Measurements from ENCODE around the gene CFAP46. TPM values are rescaled to one million over a fixed set of nuclear protein-coding genes. Genes with fewer than 3 reads are reported as not detected.

CFAP46 gene
- total RNA-seq, 1 donor from 2014 or later: 10.9 TPM

DNA sequence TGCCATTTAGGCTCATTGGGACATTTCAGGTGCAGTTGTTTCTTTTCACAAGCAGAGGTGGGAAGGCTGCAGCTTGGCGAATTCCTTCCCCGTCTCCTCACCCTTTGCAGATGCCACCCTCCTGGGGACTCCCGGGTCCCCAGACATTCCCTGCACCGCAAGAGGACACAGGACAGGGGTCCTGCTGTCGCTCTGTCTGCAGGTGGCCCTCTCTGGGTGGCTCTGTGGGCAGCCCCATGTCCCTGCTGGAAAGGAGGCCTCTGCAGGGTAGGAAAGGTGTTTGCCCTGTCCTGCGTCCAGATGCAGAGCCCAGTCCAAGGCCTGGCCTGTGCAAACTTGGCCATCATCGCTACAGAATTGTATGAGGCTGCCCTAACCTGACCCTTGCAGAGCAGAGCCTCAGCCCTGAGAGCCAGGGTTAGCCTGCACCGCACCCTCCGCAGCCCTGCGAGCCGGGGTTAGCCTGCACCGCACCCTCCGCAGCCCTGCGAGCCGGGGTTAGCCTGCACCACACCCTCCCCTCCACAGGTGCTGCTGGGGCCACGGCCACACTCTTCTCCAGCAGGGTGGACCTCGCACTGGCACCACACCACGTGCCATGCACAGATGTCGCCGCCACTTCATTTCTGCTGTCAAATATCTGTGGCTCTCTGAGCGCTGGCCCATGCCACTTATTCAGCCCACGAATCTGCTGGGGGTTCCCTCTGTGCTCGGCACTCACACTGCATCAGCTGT is 61.0 kb downstream of the CFAP46 start:
- TF ChIP-seq, protein P1, sequence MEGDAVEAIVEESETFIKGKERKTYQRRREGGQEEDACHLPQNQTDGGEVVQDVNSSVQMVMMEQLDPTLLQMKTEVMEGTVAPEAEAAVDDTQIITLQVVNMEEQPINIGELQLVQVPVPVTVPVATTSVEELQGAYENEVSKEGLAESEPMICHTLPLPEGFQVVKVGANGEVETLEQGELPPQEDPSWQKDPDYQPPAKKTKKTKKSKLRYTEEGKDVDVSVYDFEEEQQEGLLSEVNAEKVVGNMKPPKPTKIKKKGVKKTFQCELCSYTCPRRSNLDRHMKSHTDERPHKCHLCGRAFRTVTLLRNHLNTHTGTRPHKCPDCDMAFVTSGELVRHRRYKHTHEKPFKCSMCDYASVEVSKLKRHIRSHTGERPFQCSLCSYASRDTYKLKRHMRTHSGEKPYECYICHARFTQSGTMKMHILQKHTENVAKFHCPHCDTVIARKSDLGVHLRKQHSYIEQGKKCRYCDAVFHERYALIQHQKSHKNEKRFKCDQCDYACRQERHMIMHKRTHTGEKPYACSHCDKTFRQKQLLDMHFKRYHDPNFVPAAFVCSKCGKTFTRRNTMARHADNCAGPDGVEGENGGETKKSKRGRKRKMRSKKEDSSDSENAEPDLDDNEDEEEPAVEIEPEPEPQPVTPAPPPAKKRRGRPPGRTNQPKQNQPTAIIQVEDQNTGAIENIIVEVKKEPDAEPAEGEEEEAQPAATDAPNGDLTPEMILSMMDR (conservative IDR thresholded peaks at IDR 0.05): no peak
- peaks cover 21% of the 10 kb centered on the region for H3K27me3 Mint-ChIP-seq
- no peak overlapping the region for H3K4me3 Mint-ChIP-seq
- peak; percentile 60 for DNase-seq (ENCODE audit: extremely low spot score, unreplicated experiment)
- no peaks in the 10 kb centered on the region for H3K9me3 Mint-ChIP-seq
- H3K36me3 Mint-ChIP-seq: no peaks in the 10 kb centered on the region
- peaks cover 6% of the 10 kb centered on the region for H3K4me1 Mint-ChIP-seq (ENCODE audit: unreplicated experiment)
- H3K27ac Mint-ChIP-seq: no peak overlapping the region

DNA sequence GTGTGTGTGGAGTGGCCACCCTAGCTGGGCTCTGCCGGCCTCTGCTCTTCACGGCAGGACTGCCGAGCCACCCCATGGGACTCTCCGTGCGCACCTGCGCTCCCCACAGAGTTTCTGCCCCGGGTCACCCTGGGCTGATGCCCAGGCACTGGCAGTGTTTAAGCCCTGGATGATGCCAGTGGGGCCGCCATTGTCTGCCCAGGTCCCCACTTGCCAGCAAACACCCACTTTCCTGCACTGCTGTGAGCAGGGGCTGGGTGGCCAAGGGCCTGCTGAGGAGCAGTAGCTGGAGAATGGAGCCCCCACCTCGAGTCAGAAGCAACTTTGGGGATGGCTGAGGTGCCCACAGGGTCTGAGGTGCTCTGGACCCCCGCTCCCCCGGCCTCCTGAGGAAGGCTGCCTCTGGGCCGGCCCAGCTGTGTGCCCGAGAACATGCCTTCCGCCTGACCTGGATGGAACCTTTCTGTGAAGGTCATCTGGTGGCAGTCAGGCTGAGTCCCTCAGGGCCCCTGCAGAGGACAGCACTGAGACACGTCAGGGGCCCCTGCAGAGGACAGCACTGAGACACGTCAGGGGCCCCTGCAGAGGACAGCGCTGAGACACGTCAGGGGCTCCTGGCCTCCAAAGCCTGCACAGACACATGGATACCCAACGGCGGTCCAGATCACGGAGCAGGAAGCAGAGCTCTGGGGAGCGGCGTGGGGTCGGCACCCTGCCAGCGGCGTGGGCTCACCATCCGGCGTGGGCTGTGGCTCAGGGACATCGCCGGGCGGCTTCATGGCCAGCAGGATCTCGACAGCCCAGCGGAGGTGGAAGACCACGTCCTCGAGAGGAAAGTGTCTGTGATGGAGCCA is 62.0 kb downstream of the CFAP46 start:
- DNase-seq (ENCODE audit: extremely low spot score, unreplicated experiment): peak; percentile 68
- Mint-ChIP-seq H3K36me3 (no peaks in the 10 kb centered on the region), H3K4me1 (ENCODE audit: unreplicated experiment) (peaks cover 6% of the 10 kb centered on the region)

DNA sequence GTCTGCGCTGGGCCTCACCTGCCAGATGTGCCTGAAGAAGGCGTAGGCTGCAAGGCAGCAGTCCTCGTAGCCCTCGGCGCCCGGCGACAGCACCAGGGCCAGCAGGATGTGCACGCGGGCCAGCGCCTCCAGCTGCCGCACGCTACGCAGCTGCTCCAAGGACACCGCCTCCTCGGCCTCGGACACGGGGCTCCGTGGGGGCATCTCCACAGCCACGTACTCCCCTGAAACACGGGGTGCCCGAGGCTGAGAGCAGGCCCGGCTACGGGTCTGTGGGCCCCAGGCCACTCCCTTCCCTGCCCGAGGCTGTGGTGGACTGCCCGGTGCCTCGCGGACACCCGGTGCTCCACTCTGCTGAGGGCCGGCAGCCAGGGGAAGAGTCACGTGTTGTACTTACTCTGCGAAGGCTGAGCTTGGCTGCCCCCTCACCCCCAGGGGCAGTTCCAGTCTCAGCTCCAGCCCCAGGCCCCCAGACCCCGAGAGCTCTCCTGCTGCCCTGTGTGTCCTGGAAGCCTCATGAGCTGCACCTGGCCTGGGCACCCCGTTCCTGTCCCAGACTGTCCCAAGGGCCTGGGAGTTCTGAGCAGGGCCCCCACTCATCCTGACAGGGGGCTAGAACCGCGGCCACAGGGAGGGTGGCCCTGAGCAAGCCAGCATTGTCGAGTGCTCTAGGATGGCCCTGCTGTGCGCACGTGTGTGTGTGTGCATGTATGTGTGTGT is 62.8 kb downstream of the CFAP46 start:
- Mint-ChIP-seq H3K36me3 (no peaks in the 10 kb centered on the region), H3K4me1 (ENCODE audit: unreplicated experiment) (peaks cover 6% of the 10 kb centered on the region), H3K9me3 (peaks cover 4% of the 10 kb centered on the region), H3K27me3 (peaks cover 21% of the 10 kb centered on the region), H3K4me3 (no peak overlapping the region), H3K27ac (no peak overlapping the region)
- peak; percentile 69 for DNase-seq (ENCODE audit: extremely low spot score, unreplicated experiment)
- TF ChIP-seq, protein P1 (conservative IDR thresholded peaks at IDR 0.05): no peak

More for the DNA sequence above, 62.0 kb downstream of the CFAP46 start:
- Mint-ChIP-seq H3K4me3 (no peak overlapping the region), H3K27ac (no peak overlapping the region), H3K27me3 (peaks cover 23% of the 10 kb centered on the region), H3K9me3 (peaks cover under 1% of the 10 kb centered on the region)
- TF ChIP-seq, protein P1 (conservative IDR thresholded peaks at IDR 0.05): no peak

DNA sequence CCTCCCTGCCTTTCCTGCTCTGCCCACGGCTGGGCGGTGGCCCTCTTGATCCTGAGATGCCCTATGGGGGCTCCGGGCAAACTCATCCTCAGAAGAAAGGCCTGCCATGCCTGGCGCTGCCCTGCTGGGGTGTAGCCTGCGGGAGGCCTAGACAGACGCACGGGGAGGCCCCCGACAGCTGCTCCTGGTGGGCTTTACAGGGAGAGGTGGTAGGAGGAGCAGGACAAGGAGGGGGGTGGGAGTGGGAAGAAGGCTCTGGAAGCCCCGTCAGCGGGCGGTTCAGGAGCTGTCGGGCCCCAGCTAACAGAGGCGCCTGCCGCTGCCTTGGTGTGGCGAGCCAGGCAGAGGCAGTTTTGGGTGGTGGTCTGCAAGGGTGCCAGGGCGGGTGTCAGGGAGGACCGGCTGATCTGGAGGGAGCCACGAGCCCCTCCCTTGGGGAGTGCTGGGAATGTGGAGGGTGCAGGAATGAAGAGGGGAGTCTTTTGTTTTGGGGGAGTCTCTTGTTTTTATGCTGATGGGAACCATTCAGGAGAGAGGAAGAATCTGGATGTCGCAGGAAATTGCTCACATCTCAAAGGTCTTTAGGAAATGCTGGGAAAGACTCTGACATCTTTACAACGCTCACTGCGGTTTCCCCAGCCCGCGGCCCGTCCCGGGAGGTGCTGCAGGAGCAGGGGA is 63.5 kb downstream of the CFAP46 start:
- no peak overlapping the region for H3K4me3 Mint-ChIP-seq
- H3K4me1 Mint-ChIP-seq (ENCODE audit: unreplicated experiment): peaks cover 6% of the 10 kb centered on the region
- TF ChIP-seq, protein P1 (conservative IDR thresholded peaks at IDR 0.05): no peak
- H3K27me3 Mint-ChIP-seq: peaks cover 21% of the 10 kb centered on the region
- H3K36me3 Mint-ChIP-seq: no peaks in the 10 kb centered on the region
- peaks cover 4% of the 10 kb centered on the region for H3K9me3 Mint-ChIP-seq
- peak; percentile 66 for DNase-seq (ENCODE audit: extremely low spot score, unreplicated experiment)
- H3K27ac Mint-ChIP-seq: no peak overlapping the region

Data from type B pancreatic cell (in vitro differentiated cells).